Measurements from ENCODE around the gene TOR1B.
"Not testable (repeated sequence)": the region's sequence is repeated elsewhere in the genome, so short reads cannot be mapped to it uniquely, and the experiment has no call there.

Gene TOR1B

GRCh38 chr9:129802833-129803675 lies at the start of gene TOR1B:
Gene TOR1B (plus strand): TSS chr9:129803184. CDS start chr9:129803213, 29 bp downstream.
- Mint-ChIP-seq H3K9me3 (no peaks in the 10 kb centered on the region), H3K27ac (peak within 1 kb of the TSS; percentile 92), H3K36me3 (ENCODE audit: low read depth) (peaks cover 17% of the 10 kb centered on the region), H3K4me1 (ENCODE audit: low read depth) (peaks cover 22% of the 10 kb centered on the region), H3K4me3 (peak within 1 kb of the TSS; percentile 89), H3K27me3 (ENCODE audit: low read depth) (no peaks in the 10 kb centered on the region)

- H3K9me3 Mint-ChIP-seq, result no peaks in the 10 kb centered on the region
- no peak overlapping the region for H3K27ac Mint-ChIP-seq
- H3K27me3 Mint-ChIP-seq (ENCODE audit: low read depth), result peaks cover 10% of the 10 kb centered on the region
- H3K36me3 Mint-ChIP-seq (ENCODE audit: low read depth), result no peaks in the 10 kb centered on the region
- no peak overlapping the region for H3K4me3 Mint-ChIP-seq
- peaks cover 9% of the 10 kb centered on the region for H3K4me1 Mint-ChIP-seq (ENCODE audit: low read depth)
Observed at GRCh38 chr9:129755151-129755550, 47.8 kb upstream of the TOR1B start.

GRCh38 chr9:129756191-129756590 lies 46.8 kb upstream of the TOR1B start:
- no peaks in the 10 kb centered on the region for H3K9me3 Mint-ChIP-seq
- peaks cover 10% of the 10 kb centered on the region for H3K27me3 Mint-ChIP-seq (ENCODE audit: low read depth)
- H3K4me3 Mint-ChIP-seq, result no peak overlapping the region
- no peak overlapping the region for H3K27ac Mint-ChIP-seq
- peaks cover 9% of the 10 kb centered on the region for H3K4me1 Mint-ChIP-seq (ENCODE audit: low read depth)
- no peaks in the 10 kb centered on the region for H3K36me3 Mint-ChIP-seq (ENCODE audit: low read depth)

- no peak overlapping the region for H3K27ac Mint-ChIP-seq
- no peaks in the 10 kb centered on the region for H3K9me3 Mint-ChIP-seq
- no peak overlapping the region for H3K4me3 Mint-ChIP-seq
- peaks cover 10% of the 10 kb centered on the region for H3K27me3 Mint-ChIP-seq (ENCODE audit: low read depth)
- H3K4me1 Mint-ChIP-seq (ENCODE audit: low read depth), result peaks cover 9% of the 10 kb centered on the region
- no peaks in the 10 kb centered on the region for H3K36me3 Mint-ChIP-seq (ENCODE audit: low read depth)
Observed at GRCh38 chr9:129757045-129757444, 45.9 kb upstream of the TOR1B start.

GRCh38 chr9:129759319-129759718 lies 43.7 kb upstream of the TOR1B start:
- H3K9me3 Mint-ChIP-seq, result no peaks in the 10 kb centered on the region
- peaks cover 5% of the 10 kb centered on the region for H3K27me3 Mint-ChIP-seq (ENCODE audit: low read depth)
- H3K36me3 Mint-ChIP-seq (ENCODE audit: low read depth), result no peaks in the 10 kb centered on the region
- H3K27ac Mint-ChIP-seq, result no peak overlapping the region
- no peak overlapping the region for H3K4me3 Mint-ChIP-seq
- peaks cover 7% of the 10 kb centered on the region for H3K4me1 Mint-ChIP-seq (ENCODE audit: low read depth)

- Mint-ChIP-seq H3K36me3 (ENCODE audit: low read depth) (no peaks in the 10 kb centered on the region), H3K27ac (no peak overlapping the region), H3K4me3 (no peak overlapping the region), H3K4me1 (ENCODE audit: low read depth) (peaks cover 7% of the 10 kb centered on the region), H3K9me3 (no peaks in the 10 kb centered on the region), H3K27me3 (ENCODE audit: low read depth) (peaks cover 5% of the 10 kb centered on the region)
Observed at GRCh38 chr9:129759804-129760502, 43.0 kb upstream of the TOR1B start.

GRCh38 chr9:129760784-129761183 lies 42.2 kb upstream of the TOR1B start:
- not testable (repeated sequence) for H3K27me3 Mint-ChIP-seq (ENCODE audit: low read depth); H3K36me3 Mint-ChIP-seq (ENCODE audit: low read depth); H3K4me1 Mint-ChIP-seq (ENCODE audit: low read depth); H3K4me3 Mint-ChIP-seq; H3K9me3 Mint-ChIP-seq; H3K27ac Mint-ChIP-seq

- H3K36me3 Mint-ChIP-seq (ENCODE audit: low read depth), result no peaks in the 10 kb centered on the region
- no peak overlapping the region for H3K4me3 Mint-ChIP-seq
- H3K4me1 Mint-ChIP-seq (ENCODE audit: low read depth), result peaks cover 7% of the 10 kb centered on the region
- no peak overlapping the region for H3K27ac Mint-ChIP-seq
- H3K27me3 Mint-ChIP-seq (ENCODE audit: low read depth), result no peaks in the 10 kb centered on the region
- no peaks in the 10 kb centered on the region for H3K9me3 Mint-ChIP-seq
Observed at GRCh38 chr9:129761293-129761900, 41.6 kb upstream of the TOR1B start.

- Mint-ChIP-seq H3K9me3 (no peaks in the 10 kb centered on the region), H3K4me3 (no peak overlapping the region), H3K27me3 (ENCODE audit: low read depth) (no peaks in the 10 kb centered on the region), H3K27ac (no peak overlapping the region), H3K4me1 (ENCODE audit: low read depth) (peaks cover 7% of the 10 kb centered on the region), H3K36me3 (ENCODE audit: low read depth) (no peaks in the 10 kb centered on the region)
Observed at GRCh38 chr9:129761901-129762369, 41.0 kb upstream of the TOR1B start.

- H3K36me3 Mint-ChIP-seq (ENCODE audit: low read depth); H3K4me3 Mint-ChIP-seq; H3K4me1 Mint-ChIP-seq (ENCODE audit: low read depth); H3K27me3 Mint-ChIP-seq (ENCODE audit: low read depth); H3K9me3 Mint-ChIP-seq; H3K27ac Mint-ChIP-seq: not testable (repeated sequence)
Observed at GRCh38 chr9:129762370-129762984, 40.5 kb upstream of the TOR1B start.

- H3K27me3 Mint-ChIP-seq (ENCODE audit: low read depth), result no peaks in the 10 kb centered on the region
- H3K36me3 Mint-ChIP-seq (ENCODE audit: low read depth), result no peaks in the 10 kb centered on the region
- no peak overlapping the region for H3K27ac Mint-ChIP-seq
- no peak overlapping the region for H3K4me3 Mint-ChIP-seq
- H3K9me3 Mint-ChIP-seq, result no peaks in the 10 kb centered on the region
- H3K4me1 Mint-ChIP-seq (ENCODE audit: low read depth), result peaks cover under 1% of the 10 kb centered on the region
Observed at GRCh38 chr9:129762985-129763926, 39.7 kb upstream of the TOR1B start.

GRCh38 chr9:129765764-129766317 lies 37.1 kb upstream of the TOR1B start:
- H3K4me1 Mint-ChIP-seq (ENCODE audit: low read depth), result no peaks in the 10 kb centered on the region
- H3K9me3 Mint-ChIP-seq, result no peaks in the 10 kb centered on the region
- H3K36me3 Mint-ChIP-seq (ENCODE audit: low read depth), result no peaks in the 10 kb centered on the region
- H3K4me3 Mint-ChIP-seq, result no peak overlapping the region
- no peak overlapping the region for H3K27ac Mint-ChIP-seq
- no peaks in the 10 kb centered on the region for H3K27me3 Mint-ChIP-seq (ENCODE audit: low read depth)

GRCh38 chr9:129768486-129768885 lies 34.5 kb upstream of the TOR1B start:
- H3K9me3 Mint-ChIP-seq, result no peaks in the 10 kb centered on the region
- no peaks in the 10 kb centered on the region for H3K4me1 Mint-ChIP-seq (ENCODE audit: low read depth)
- no peak overlapping the region for H3K4me3 Mint-ChIP-seq
- no peak overlapping the region for H3K27ac Mint-ChIP-seq
- H3K27me3 Mint-ChIP-seq (ENCODE audit: low read depth), result no peaks in the 10 kb centered on the region
- no peaks in the 10 kb centered on the region for H3K36me3 Mint-ChIP-seq (ENCODE audit: low read depth)

Measured in T-helper 1 cell treated with Interleukin-12 subunit alpha and Interleukin-12 subunit beta and Interleukin-4 antibody, amounts not matched to agents 30 μg/mL and 1 μg/mL, for 36 hours (primary cell).